Thymus (tissue), 11 donors: ENCODE data around the gene MAGI2. TPM values are rescaled to one million over a fixed set of nuclear protein-coding genes. Genes with fewer than 3 reads are reported as not detected.

Experiments
- DNase-seq, 9 donors: peaks; one replicate each; pipeline ENCODE4 v3.0.0-alpha.2; 2013; ENCODE audit warnings: low spot score in 9 of 9, low read depth in 6 of 9, missing footprints in 1 of 9
- H3K27ac ChIP-seq, 2 donors: one replicate each; pipeline ENCODE4 v1.5.1; 2013; ENCODE audit warnings: control low read depth in 1 of 2, low read depth in 1 of 2, low read length in 1 of 2, mild to moderate bottlenecking in 1 of 2, moderate library complexity in 1 of 2
- H3K27me3 ChIP-seq, 2 donors: one replicate each; pipeline ENCODE4 v1.5.1; 2013; ENCODE audit warnings: low read length in 1 of 2; ENCODE audit not compliant: control insufficient read depth in 2 of 2, insufficient read depth in 1 of 2
- H3K36me3 ChIP-seq, 2 donors: one replicate each; pipeline ENCODE4 v1.5.1; 2013; ENCODE audit warnings: low read length in 1 of 2, mild to moderate bottlenecking in 1 of 2, moderate library complexity in 1 of 2; ENCODE audit not compliant: control insufficient read depth in 2 of 2, insufficient read depth in 2 of 2
- H3K4me1 ChIP-seq, 2 donors: one replicate each; pipeline ENCODE4 v1.5.1; 2013; ENCODE audit warnings: low read length in 2 of 2; ENCODE audit not compliant: control insufficient read depth in 2 of 2, insufficient read depth in 2 of 2
- H3K4me3 ChIP-seq, 2 donors: one replicate each; pipeline ENCODE4 v1.5.1; 2013; ENCODE audit warnings: low read length in 2 of 2, control low read depth in 1 of 2, mild to moderate bottlenecking in 1 of 2
- H3K9me3 ChIP-seq, 2 donors: one replicate each; pipeline ENCODE4 v1.5.1; 2013; ENCODE audit warnings: low read length in 1 of 2, mild to moderate bottlenecking in 1 of 2; ENCODE audit not compliant: control insufficient read depth in 2 of 2, insufficient read depth in 1 of 2
- WGBS: extraction: QIAGEN DNeasy Blood & Tissue Kit; methylation state at CpG from one replicate; pipeline ENCODE4 v1.1.7; 2013; 5-methylcytosine and 5-hydroxymethylcytosine counted together
- polyA plus RNA-seq: library from polyadenylated mRNA; stranded (reverse); fragments of 200-250 nt; gene quantifications from one replicate; pipeline ENCODE4 v1.2.3, GENCODE V29; 2013
- total RNA-seq: library from RNA; stranded (reverse); fragments of 120-200 nt; gene quantifications from one replicate; pipeline ENCODE4 v1.2.4, GENCODE V29; 2013
- donor health status: healthy.

Gene MAGI2
- total and polyA plus RNA-seq, 2 donors, result 0.42 to 1.7 TPM

DNA sequence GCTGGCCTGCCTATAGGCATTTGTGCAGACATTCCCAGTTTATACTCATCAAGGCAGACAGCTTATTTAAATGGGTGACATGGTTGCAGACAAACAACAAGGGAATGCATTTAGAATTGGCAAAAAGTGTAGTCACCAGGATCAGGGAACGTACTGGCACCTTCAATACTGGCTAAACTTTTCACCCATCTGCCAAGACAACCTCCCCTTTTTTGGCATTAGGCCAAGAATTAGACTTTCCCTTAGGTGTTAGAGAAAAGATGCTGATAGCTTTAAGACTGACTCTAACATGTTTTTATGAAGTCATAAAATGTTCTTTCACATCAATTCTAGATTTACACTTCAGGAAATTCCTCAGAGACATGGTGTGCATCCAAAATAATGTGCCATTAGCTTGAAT is 1289.0 kb downstream of the MAGI2 start:
- Histone ChIP-seq H3K4me1 (no peaks in the 10 kb centered on the region), H3K27me3 (no peaks in the 10 kb centered on the region), H3K27ac (no peak overlapping the region), H3K4me3 (no peak overlapping the region), H3K9me3 (no peaks in the 10 kb centered on the region), H3K36me3 (no peaks in the 10 kb centered on the region)
- WGBS, result 86% methylated on average over 1 of the region's 1 CpG
- no peak for DNase-seq

GRCh38 chr7:78161781-78162180 is 1291.7 kb downstream of the MAGI2 start:
- H3K9me3 ChIP-seq, result no peaks in the 10 kb centered on the region
- no peaks in the 10 kb centered on the region for H3K36me3 ChIP-seq
- 85% methylated on average over 5 of the region's 5 CpGs for WGBS
- no peak for DNase-seq
- no peaks in the 10 kb centered on the region for H3K4me1 ChIP-seq
- no peaks in the 10 kb centered on the region for H3K27me3 ChIP-seq
- no peak overlapping the region for H3K27ac ChIP-seq
- H3K4me3 ChIP-seq, result no peak overlapping the region

DNA sequence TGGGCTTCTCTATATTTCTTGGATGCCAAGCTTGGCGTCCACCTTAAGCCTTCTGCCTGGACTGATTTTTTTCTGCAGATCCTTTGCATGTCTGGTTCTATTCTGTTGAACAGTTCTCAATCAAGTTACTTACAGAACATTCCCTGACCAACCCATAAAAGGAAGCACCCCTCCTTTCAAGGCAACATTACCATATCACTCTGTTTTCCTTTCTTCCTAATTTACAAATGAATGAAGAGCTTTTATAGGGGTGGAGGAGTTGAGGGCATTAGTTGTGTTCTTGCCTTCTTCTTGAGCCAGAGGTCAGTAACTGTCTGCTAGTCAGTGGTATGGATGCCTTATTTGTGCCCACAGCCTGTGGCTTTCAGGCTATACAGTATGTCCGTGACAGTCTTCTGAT is 1293.9 kb downstream of the MAGI2 start:
- no peak for DNase-seq
- Histone ChIP-seq H3K36me3 (no peaks in the 10 kb centered on the region), H3K4me3 (no peak overlapping the region), H3K4me1 (no peaks in the 10 kb centered on the region), H3K9me3 (no peaks in the 10 kb centered on the region), H3K27ac (no peak overlapping the region), H3K27me3 (no peaks in the 10 kb centered on the region)
- 94% methylated on average over 2 of the region's 2 CpGs for WGBS

DNA sequence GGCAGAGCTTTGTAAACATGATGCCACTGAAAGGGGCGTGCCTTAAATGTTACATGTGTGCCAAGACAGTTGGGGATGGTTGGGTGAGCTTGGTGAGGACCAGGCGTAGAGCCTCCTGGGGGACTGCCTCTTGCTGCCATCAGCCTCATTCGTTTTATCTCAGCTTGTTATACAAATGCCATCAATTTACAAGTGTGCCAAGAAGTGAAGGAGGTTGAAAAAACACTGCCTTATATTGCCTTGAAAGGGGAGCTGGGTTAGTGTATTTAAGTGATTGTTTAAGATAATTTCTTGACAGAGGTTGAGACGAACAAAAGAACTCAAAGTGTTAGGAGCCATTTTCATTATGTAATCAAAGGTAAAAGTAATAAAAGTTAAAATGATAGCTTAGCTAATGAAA is 1300.2 kb downstream of the MAGI2 start:
- H3K27me3 ChIP-seq, result no peaks in the 10 kb centered on the region

DNA sequence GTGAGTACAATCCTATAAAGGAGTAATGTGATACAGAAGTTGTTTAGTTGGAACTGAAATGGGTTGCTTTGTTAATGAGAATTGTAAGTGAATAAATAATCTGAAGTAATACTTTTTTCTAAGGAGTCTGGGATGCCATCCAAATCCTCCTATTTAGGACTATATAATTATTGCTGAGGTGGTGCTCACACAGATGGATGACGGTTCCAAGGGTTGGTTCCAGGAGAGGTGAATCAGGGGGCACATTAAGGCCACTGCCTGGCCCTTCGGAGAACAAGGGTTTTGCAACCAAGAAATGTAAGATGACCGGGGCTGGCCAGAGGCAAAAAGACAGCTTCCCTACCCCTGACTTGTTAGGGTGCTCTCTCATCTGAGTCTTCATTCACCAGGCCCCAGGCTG is 1302.2 kb downstream of the MAGI2 start:
- Histone ChIP-seq H3K27ac (no peak overlapping the region), H3K36me3 (no peaks in the 10 kb centered on the region), H3K4me1 (no peaks in the 10 kb centered on the region), H3K27me3 (no peaks in the 10 kb centered on the region), H3K9me3 (no peaks in the 10 kb centered on the region), H3K4me3 (no peak overlapping the region)
- no peak for DNase-seq
- WGBS, result 97% methylated on average over 3 of the region's 3 CpGs

More for the DNA sequence above, 1300.2 kb downstream of the MAGI2 start:
- WGBS, result 78% methylated on average over 4 of the region's 4 CpGs
- Histone ChIP-seq H3K4me3 (no peak overlapping the region), H3K4me1 (no peaks in the 10 kb centered on the region), H3K36me3 (no peaks in the 10 kb centered on the region), H3K27ac (no peak overlapping the region), H3K9me3 (no peaks in the 10 kb centered on the region)
- DNase-seq, result no peak

DNA sequence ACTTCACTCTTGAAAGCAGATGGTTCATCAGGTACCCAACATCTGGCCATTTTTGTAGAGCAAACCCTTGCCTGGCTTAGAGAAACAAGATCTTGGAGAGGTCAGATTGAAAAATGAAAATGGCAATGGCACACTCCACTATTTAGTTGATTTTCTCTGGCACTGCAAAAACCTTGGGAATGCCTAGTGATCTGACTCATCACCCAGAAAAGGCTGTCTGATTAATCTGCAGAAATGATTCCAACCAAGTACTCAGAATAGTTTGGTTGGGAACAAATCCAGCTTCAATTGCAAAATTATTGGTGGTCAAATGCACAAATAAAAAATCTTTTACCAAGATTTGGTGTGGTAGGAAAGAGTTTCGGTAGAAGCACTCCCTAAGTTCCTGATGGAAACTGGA is 1303.7 kb downstream of the MAGI2 start:
- H3K27ac ChIP-seq, result no peak overlapping the region
- no peak for DNase-seq
- no peaks in the 10 kb centered on the region for H3K36me3 ChIP-seq
- no peaks in the 10 kb centered on the region for H3K9me3 ChIP-seq
- no peaks in the 10 kb centered on the region for H3K27me3 ChIP-seq
- no peak overlapping the region for H3K4me3 ChIP-seq
- 99% methylated on average over 1 of the region's 1 CpG for WGBS
- H3K4me1 ChIP-seq, result no peaks in the 10 kb centered on the region

DNA sequence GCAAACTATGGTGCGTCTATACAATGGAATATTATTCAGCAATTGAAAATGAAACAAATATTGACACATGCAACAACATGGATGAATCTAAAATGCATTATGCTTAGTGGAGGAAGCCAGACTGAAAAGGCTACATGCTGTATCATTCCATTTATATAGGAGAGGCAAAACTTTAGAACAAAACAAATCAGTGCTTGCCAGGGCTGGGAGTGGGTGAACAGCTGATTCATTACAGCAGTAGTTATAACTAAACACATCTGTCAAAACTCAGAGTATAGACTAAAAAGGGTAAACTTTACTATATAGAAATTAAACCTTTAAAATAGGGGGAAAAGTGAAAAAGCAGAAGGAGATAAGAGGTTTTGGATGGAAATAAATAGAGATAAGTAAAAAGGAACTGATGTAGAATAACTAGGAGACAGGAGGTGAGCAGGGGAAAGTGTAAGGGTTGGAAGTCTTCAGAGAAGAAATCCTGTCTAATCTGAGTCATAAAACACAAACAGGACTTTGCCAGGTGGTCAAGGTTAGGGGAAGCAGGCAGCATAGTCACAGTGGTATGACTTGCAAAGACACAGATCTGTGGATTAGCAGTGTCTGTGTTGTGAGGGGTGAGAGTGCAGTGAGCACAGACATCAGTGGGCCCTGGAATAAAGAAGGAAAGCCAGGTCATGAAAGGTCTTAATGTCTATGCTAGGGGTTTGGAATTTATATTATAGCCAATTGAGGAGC is 1305.1 kb downstream of the MAGI2 start:
- 97% methylated on average over 1 of the region's 1 CpG for WGBS
- no peaks in the 10 kb centered on the region for H3K4me1 ChIP-seq
- no peak overlapping the region for H3K27ac ChIP-seq

DNA sequence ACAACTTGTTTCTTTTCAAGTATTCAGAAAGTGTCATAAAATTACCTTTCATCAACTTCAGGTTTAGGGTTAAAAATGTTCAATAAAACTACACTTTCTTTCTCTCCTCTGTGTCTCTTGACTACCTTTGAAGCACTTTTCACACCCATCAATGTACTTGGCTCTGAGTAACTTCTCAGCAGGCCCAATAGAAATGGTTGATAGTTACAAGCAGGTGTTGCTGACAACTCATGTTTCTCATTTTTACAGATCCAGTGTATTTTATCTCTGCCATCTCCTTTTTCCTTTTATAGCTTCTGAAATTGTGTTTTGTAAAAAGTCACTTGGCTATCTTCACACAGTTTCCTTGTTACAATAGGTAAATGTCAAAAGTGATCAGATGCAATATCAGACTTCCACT is 1306.9 kb downstream of the MAGI2 start:
- Histone ChIP-seq H3K27me3 (no peaks in the 10 kb centered on the region), H3K4me3 (no peak overlapping the region), H3K4me1 (no peaks in the 10 kb centered on the region), H3K27ac (no peak overlapping the region), H3K36me3 (no peaks in the 10 kb centered on the region), H3K9me3 (no peaks in the 10 kb centered on the region)
- DNase-seq, result no peak

More for the DNA sequence above, 1305.1 kb downstream of the MAGI2 start:
- no peaks in the 10 kb centered on the region for H3K9me3 ChIP-seq
- H3K4me3 ChIP-seq, result no peak overlapping the region
- no peaks in the 10 kb centered on the region for H3K36me3 ChIP-seq
- no peak for DNase-seq
- H3K27me3 ChIP-seq, result no peaks in the 10 kb centered on the region

DNA sequence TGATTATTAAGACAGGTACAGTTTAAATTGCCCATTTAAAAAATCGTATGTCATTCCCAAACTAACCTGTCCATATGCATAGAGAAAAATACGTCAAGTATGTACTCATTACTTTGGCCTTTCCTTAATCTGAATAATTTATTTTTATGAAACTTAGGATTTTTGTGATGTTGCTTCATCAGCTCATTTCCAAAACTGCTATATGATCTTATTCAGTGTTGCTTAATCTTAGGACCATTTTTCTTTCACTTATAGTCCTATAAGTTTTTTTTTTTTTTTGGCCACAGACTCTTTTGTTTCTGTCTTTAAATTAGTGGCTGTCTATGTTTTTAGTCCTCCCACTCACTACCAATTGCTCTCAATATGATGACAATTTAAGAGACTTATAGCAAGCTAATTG is 1309.8 kb downstream of the MAGI2 start:
- 95% methylated on average over 2 of the region's 2 CpGs for WGBS

More for the DNA sequence above, 1309.8 kb downstream of the MAGI2 start:
- no peak overlapping the region for H3K27ac ChIP-seq
- no peak for DNase-seq
- no peaks in the 10 kb centered on the region for H3K9me3 ChIP-seq
- H3K36me3 ChIP-seq, result no peaks in the 10 kb centered on the region
- no peaks in the 10 kb centered on the region for H3K4me1 ChIP-seq
- H3K27me3 ChIP-seq, result no peaks in the 10 kb centered on the region
- no peak overlapping the region for H3K4me3 ChIP-seq
